IMR-90 (cell line): ENCODE data around the gene CCHCR1. TPM values are rescaled to one million over a fixed set of nuclear protein-coding genes. Genes with fewer than 3 reads are reported as not detected.

Experiments
- ATAC-seq: fragments of 200-7000 bp; cut with Tn5 transposase; 2 replicates; pipeline ENCODE4 v1.9.1; 2020; ENCODE audit warnings: low read depth, mild to moderate bottlenecking, moderate library complexity
- BruUV-seq: library from RNA; stranded (reverse); fragments of 400-500 nt; replicated peaks from 2 replicates; lab custom pipeline; 2021; lab: Mats Ljungman, UMichigan
- CTCF ChIA-PET: fragments of 300-600 bp; formaldehyde crosslinking; extraction: SDS; loops from one replicate; lab custom pipeline; 2021; ENCODE audit warnings: antibody characterized with exemption; lab: Yijun Ruan, JAX
- POLR2A ChIA-PET: fragments of 300-600 bp; sonication (Branson Sonifier 250); formaldehyde crosslinking; loops from one replicate; lab custom pipeline; 2022; ENCODE audit warnings: antibody characterized with exemption; ENCODE audit not compliant: unreplicated experiment; lab: Charles Lee
- DNase-seq: peaks from one replicate; pipeline ENCODE4 v3.0.0; 2013
- H2AFZ ChIP-seq: replicated peaks from 2 replicates; pipeline ENCODE3; 2013; ENCODE audit warnings: low read length, mild to moderate bottlenecking; ENCODE audit not compliant: poor library complexity
- H2AK5ac ChIP-seq: 2 replicates; pipeline ENCODE4 v1.6.1; 2013; ENCODE audit warnings: low read depth, low read length, inconsistent platforms
- H2AK9ac ChIP-seq: replicated peaks from 2 replicates; pipeline ENCODE3; 2013; ENCODE audit warnings: mild to moderate bottlenecking, low read depth, low read length, moderate library complexity; ENCODE audit not compliant: poor library complexity
- H2BK120ac ChIP-seq: 2 replicates; pipeline ENCODE4 v1.6.1; 2013; ENCODE audit warnings: low read depth, low read length, inconsistent platforms
- H2BK15ac ChIP-seq: 3 replicates; pipeline ENCODE4 v1.6.1; 2013; ENCODE audit warnings: low read depth, low read length, inconsistent platforms
- H2BK20ac ChIP-seq: 2 replicates; pipeline ENCODE4 v1.6.1; 2013; ENCODE audit warnings: low read depth, mild to moderate bottlenecking, inconsistent platforms, low read length, moderate library complexity
- H2BK5ac ChIP-seq: 2 replicates; pipeline ENCODE4 v1.6.1; 2013; ENCODE audit warnings: mild to moderate bottlenecking, low read depth, low read length, inconsistent platforms; ENCODE audit not compliant: poor library complexity, severe bottlenecking
- H3K14ac ChIP-seq: replicated peaks from 2 replicates; pipeline ENCODE4 v1.6.1; 2013; ENCODE audit warnings: low read depth, low read length, inconsistent platforms
- H3K18ac ChIP-seq: 2 replicates; pipeline ENCODE4 v1.6.1; 2013; ENCODE audit warnings: low read depth, low read length, control low read depth
- H3K23ac ChIP-seq: 2 replicates; pipeline ENCODE4 v1.6.1; 2013; ENCODE audit warnings: low read depth, low read length, inconsistent platforms
- H3K27ac ChIP-seq: 2 replicates; pipeline ENCODE4 v1.5.1; 2013; ENCODE audit warnings: mild to moderate bottlenecking, control low read depth, low read length; ENCODE audit not compliant: insufficient read depth
- H3K27me3 ChIP-seq: 2 replicates; pipeline ENCODE4 v1.6.1; 2013; ENCODE audit warnings: low read length; ENCODE audit not compliant: control insufficient read depth, insufficient read depth
- H3K36me3 ChIP-seq: 2 replicates; pipeline ENCODE4 v1.6.1; 2013; ENCODE audit warnings: low read length, mixed read lengths; ENCODE audit not compliant: control insufficient read depth, insufficient read depth
- H3K4ac ChIP-seq: 2 replicates; pipeline ENCODE4 v1.6.1; 2013; ENCODE audit warnings: low read depth, low read length, inconsistent platforms
- H3K4me1 ChIP-seq: 2 replicates; pipeline ENCODE4 v1.6.1; 2013; ENCODE audit warnings: low read length, mixed read lengths; ENCODE audit not compliant: control insufficient read depth, insufficient read depth
- H3K4me2 ChIP-seq: 2 replicates; pipeline ENCODE4 v1.6.1; 2013; ENCODE audit warnings: low read depth, mild to moderate bottlenecking, control low read depth, low read length, moderate library complexity
- H3K4me3 ChIP-seq: 2 replicates; pipeline ENCODE4 v1.5.1; 2013; ENCODE audit warnings: low read depth, mild to moderate bottlenecking, control low read depth, low read length, moderate library complexity; ENCODE audit not compliant: insufficient read depth
- H3K56ac ChIP-seq: 2 replicates; pipeline ENCODE4 v1.6.1; 2013; ENCODE audit warnings: low read length, inconsistent platforms; ENCODE audit not compliant: insufficient read depth; ENCODE audit errors: extremely low read depth
- H3K79me1 ChIP-seq, 2 experiments: 2 replicates each; pipeline ENCODE4 v1.6.1; 2013; ENCODE audit warnings: low read length in 2 of 2, inconsistent platforms in 1 of 2, low read depth in 1 of 2
- H3K9ac ChIP-seq: 2 replicates; pipeline ENCODE4 v1.6.1; 2013; ENCODE audit warnings: low read depth, low read length, control low read depth
- H3K9me1 ChIP-seq: 2 replicates; pipeline ENCODE4 v1.6.1; 2013; ENCODE audit warnings: low read length, inconsistent platforms; ENCODE audit not compliant: insufficient read depth
- H3K9me3 ChIP-seq: 2 replicates; pipeline ENCODE4 v1.6.1; 2013; ENCODE audit warnings: low read length; ENCODE audit not compliant: control insufficient read depth, insufficient read depth
- H4K20me1 ChIP-seq: 2 replicates; pipeline ENCODE4 v1.6.1; 2013; ENCODE audit warnings: low read length, inconsistent platforms; ENCODE audit not compliant: insufficient read depth
- H4K5ac ChIP-seq: 2 replicates; pipeline ENCODE4 v1.6.1; 2013; ENCODE audit warnings: mild to moderate bottlenecking, low read depth, low read length, control low read depth
- H4K8ac ChIP-seq, 2 experiments: 2 replicates each; pipeline ENCODE4 v1.6.1; 2013; ENCODE audit warnings: low read depth in 2 of 2, low read length in 2 of 2, control low read depth in 1 of 2, inconsistent platforms in 1 of 2
- H4K91ac ChIP-seq: 2 replicates; pipeline ENCODE4 v1.6.1; 2013; ENCODE audit warnings: low read depth, low read length, inconsistent platforms; ENCODE audit not compliant: insufficient read depth
- CEBPB ChIP-seq: IDR thresholded peaks from 2 replicates; pipeline ENCODE4 v1.6.1; 2012; ENCODE audit warnings: low read depth, low read length, improper control_type of control experiment
- CTCF ChIP-seq: conservative IDR thresholded peaks from 2 replicates; pipeline ENCODE4 v1.5.1; 2012; ENCODE audit warnings: mild to moderate bottlenecking, low read depth, low read length, improper control_type of control experiment
- WGBS, 2 experiments: methylation state at CpG; one replicate each; pipeline versions ENCODE4 v1.1.5 to v1.1.7; 2013; ENCODE audit warnings: missing lambda C conversion rate in 2 of 2; ENCODE audit not compliant: insufficient read length in 1 of 2; ENCODE audit errors: extremely low coverage in 2 of 2; 5-methylcytosine and 5-hydroxymethylcytosine counted together
- dilution Hi-C: fragments of 300-500 bp; cut with HindIII; formaldehyde crosslinking; loops from one replicate; pipeline ENCODE4 v1.14.3; 2018; ENCODE audit warnings: low sequenced_read_pairs; ENCODE audit not compliant: unreplicated experiment
- in situ Hi-C: fragments of 300-500 bp; cut with MboI; formaldehyde crosslinking; loops from 3 replicates; pipeline ENCODE4 v1.14.3; 2019; ENCODE audit warnings: low sequenced_read_pairs, inconsistent platforms, mixed read lengths
- intact Hi-C: fragments of 100-400 bp; cut with micrococcal nuclease; formaldehyde crosslinking; loops from 2 replicates; pipeline ENCODE4 v1.10.0; 2022
- polyA plus RNA-seq, 3 experiments: library from polyadenylated mRNA; depleted of rRNA; stranded (reverse); fragments of >200 nt; gene quantifications; 2 replicates each; pipeline ENCODE4 v1.2.3, GENCODE V29; 2012; ENCODE audit warnings: low replicate concordance in 1 of 3
- total RNA-seq: library from RNA; depleted of rRNA; stranded (reverse); fragments of >200 nt; gene quantifications from 2 replicates; pipeline ENCODE4 v1.2.3, GENCODE V29; 2012

Gene CCHCR1
- total and polyA plus RNA-seq, 2 of the 4 experiments (the other 2 are of a cell fraction): 13.1 to 22.0 TPM

- Histone ChIP-seq H2AK5ac (no peak overlapping the region), H4K20me1 (no peaks in the 10 kb centered on the region), H3K56ac (no peak overlapping the region), H3K36me3 (no peaks in the 10 kb centered on the region), H3K4me3 (no peak overlapping the region), H3K18ac (no peak overlapping the region), H3K9ac (no peak overlapping the region), H3K4me2 (no peak overlapping the region), H2AFZ (no peak overlapping the region), H3K27ac (no peak overlapping the region), H2BK15ac (no peak overlapping the region), H4K5ac (no peak overlapping the region), H3K23ac (no peak overlapping the region), H2BK20ac (no peak overlapping the region), H3K4ac (no peak overlapping the region), H3K4me1 (peaks cover 8% of the 10 kb centered on the region), H3K14ac (no peak overlapping the region), H4K8ac (no peak overlapping the region), H3K9me3 (no peaks in the 10 kb centered on the region), H3K27me3 (no peaks in the 10 kb centered on the region), H4K91ac (no peak overlapping the region), H3K9me1 (peaks cover 14% of the 10 kb centered on the region; the same call in 1 of the 2 replicates), H2BK120ac (no peak overlapping the region), H2AK9ac (no peak overlapping the region), H3K79me1 (no peaks in the 10 kb centered on the region), H2BK5ac (no peak overlapping the region)
- dilution Hi-C loops: no loop called here
- WGBS, 2 experiments: no CpG with 5 or more reads among the region's 5 CpGs
- intact Hi-C loops: no loop called here
- POLR2A ChIA-PET: no interaction called here
- DNase-seq (no peak), ATAC-seq (no peak)
- TF ChIP-seq CEBPB (no peak), CTCF (no peak)
- BruUV-seq: no TSS peak
- CTCF ChIA-PET: no interaction called here
- in situ Hi-C loops: no loop called here
Measured at GRCh38 chr6:31174378-31174777, 16.8 kb upstream of the CCHCR1 start.
